ENCODE data around the gene WFDC9. TPM values are rescaled to one million over a fixed set of nuclear protein-coding genes. Genes with fewer than 3 reads are reported as not detected.
A peak's percentile ranks its signal among the peaks of the same experiment; 100 is the strongest.

WFDC9 gene
- total and polyA plus RNA-seq, 2 of the 8 experiments (the other 6 are each of a cell fraction or from before 2014, with no cell fraction given): not detected

DNA sequence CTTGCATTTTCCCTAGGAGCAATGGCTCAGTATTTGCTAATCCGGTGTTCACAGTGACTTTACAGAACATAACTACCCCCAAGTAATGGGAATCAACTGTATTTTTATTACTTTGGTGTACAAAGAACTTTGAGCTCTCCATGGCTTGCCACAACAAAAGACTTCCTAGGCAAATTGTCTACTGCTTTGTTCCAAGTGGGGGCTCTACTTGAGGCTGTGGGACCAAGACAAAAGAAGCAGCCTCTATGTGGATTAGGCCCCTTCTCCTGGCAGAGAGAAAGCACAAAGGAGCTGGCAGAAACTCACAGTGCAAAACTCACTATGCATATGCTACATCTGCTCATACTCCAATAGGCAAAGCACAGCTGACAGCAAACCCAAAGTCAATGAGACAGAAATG lies 52.9 kb downstream of the WFDC9 start:
- Histone ChIP-seq H3K9ac (replicated peaks in 1 of 4; ENCODE audit: extremely low read depth in 1 of 4, low read depth in 3 of 4, low read length in 3 of 4) (no peak overlapping the region), H2BK15ac (ENCODE audit: low read length) (peak overlapping the region; percentile 19; the same call in 1 of the 2 replicates), H2AK5ac (ENCODE audit: low read depth, low read length) (no peak overlapping the region), H3K79me1 (ENCODE audit: low read depth, low read length) (no peaks in the 10 kb centered on the region), H2BK120ac (replicated peaks; ENCODE audit: low read depth, low read length) (no peak overlapping the region), H3K14ac (ENCODE audit: insufficient read length) (no peak overlapping the region), H3K27ac (ENCODE audit: low read depth, low read length) (no peak overlapping the region), H2BK12ac (ENCODE audit: low read depth, low read length) (peak overlapping the region; percentile 30; the same call in 1 of the 2 replicates), H3K4me2 (ENCODE audit: insufficient read depth in 1 of 2, low read depth in 2 of 2, low read length in 2 of 2) (no peak overlapping the region; a peak in 1 of 4 replicates), H3K4me3 (ENCODE audit: extremely low read depth in 1 of 4, insufficient read depth in 2 of 4, low read depth in 3 of 4, low read length in 4 of 4) (no peak overlapping the region), H2BK20ac (ENCODE audit: low read length) (no peak overlapping the region; the same call in 1 of the 2 replicates), H4K20me1 (replicated peaks in 1 of 2; ENCODE audit: control insufficient read depth in 1 of 2, insufficient read depth in 2 of 2, low read length in 2 of 2) (no peaks in the 10 kb centered on the region), H4K91ac (replicated peaks; ENCODE audit: insufficient read length, low read length) (no peak overlapping the region), H3K4me1 (replicated peaks in 1 of 4; ENCODE audit: control insufficient read depth in 3 of 4, insufficient read depth in 4 of 4, low read length in 3 of 4) (peaks cover under 1 to 8% (median 4%) of the 10 kb centered on the region in 4 experiments; a peak in 6 of 7 replicates), H2BK5ac (ENCODE audit: low read depth, low read length) (no peak overlapping the region), H4K5ac (ENCODE audit: insufficient read length, low read depth, low read length) (no peak overlapping the region), H3K79me2 (ENCODE audit: control insufficient read depth in 1 of 2, insufficient read depth in 2 of 2, low read length in 2 of 2) (no peaks in the 10 kb centered on the region), H3K23me2 (ENCODE audit: low read depth, low read length) (no peaks in the 10 kb centered on the region), H3K4ac (replicated peaks; ENCODE audit: insufficient read length, low read depth, low read length) (no peak overlapping the region), H3K23ac (ENCODE audit: insufficient read length) (no peak overlapping the region), H3K9me3 (ENCODE audit: insufficient read depth in 2 of 2, low read depth in 1 of 2, low read length in 1 of 2) (no peaks in the 10 kb centered on the region), H3K36me3 (ENCODE audit: control insufficient read depth in 2 of 4, insufficient read depth in 4 of 4, low read length in 3 of 4) (no peaks in the 10 kb centered on the region), H3K56ac (replicated peaks; ENCODE audit: insufficient read length, low read depth, low read length) (no peak overlapping the region), H4K8ac (ENCODE audit: extremely low read depth, insufficient read depth, low read length) (no peak overlapping the region), H2AFZ (ENCODE audit: low read length) (no peak overlapping the region), H3K27me3 (replicated peaks in 1 of 4; ENCODE audit: control insufficient read depth in 3 of 4, extremely low read depth in 1 of 4, insufficient read depth in 3 of 4, low read length in 3 of 4) (no peaks in the 10 kb centered on the region), H3K18ac (ENCODE audit: extremely low read depth, low read length) (no peak overlapping the region)
- 96% methylated on average over 1 of the region's 1 CpG; no CpG with 5 or more reads in 1 of the 2 experiments for WGBS, 2 experiments (ENCODE audit: extremely low coverage in 1 of 2, insufficient coverage in 1 of 2, insufficient read length in 1 of 2, insufficient replicate concordance in 2 of 2, low coverage in 1 of 2, low lambda C conversion rate in 2 of 2, missing lambda C conversion rate in 1 of 2)
- DNase-seq (ENCODE audit: low read depth in 1 of 2, low spot score in 2 of 2) (no peak), FAIRE-seq (peak; percentile 32)
- ChIA-PET CTCF (ENCODE audit: partially characterized antibody) (interaction anchor here (1.1 to 5.2 kb wide), 2 partner anchors 193 to 287 kb away, joined by 3 to 30 read pairs; no protein-coding TSS in a partner anchor), POLR2A (ENCODE audit: partially characterized antibody) (interaction anchor here (0.6 kb wide), 1 partner anchor 174 kb away, joined by 3 read pairs; no protein-coding TSS in a partner anchor)
- TF ChIP-seq KDM1A (IDR thresholded peaks at IDR 0.05; ENCODE audit: borderline replicate concordance, low read length) (no peak), KDM5A (IDR thresholded peaks at IDR 0.05; ENCODE audit: low read length) (no peak), EGR1 (IDR thresholded peaks at IDR 0.05; ENCODE audit: borderline replicate concordance, low read depth, low read length) (no peak), BRCA1 (IDR thresholded peaks at IDR 0.05; ENCODE audit: low read depth, low read length) (no peak), ASH2L (IDR thresholded peaks at IDR 0.05; ENCODE audit: low read length) (no peak), ZNF274 (IDR thresholded peaks at IDR 0.05; ENCODE audit: borderline replicate concordance, extremely low read depth, low read length) (no peak), MAFK (IDR thresholded peaks at IDR 0.05; ENCODE audit: low read depth, low read length) (no peak), TEAD4 (IDR thresholded peaks at IDR 0.05; ENCODE audit: low read depth, low read length) (no peak), RAD21 (IDR thresholded peaks at IDR 0.05 in 1 of 2, conservative IDR thresholded peaks at IDR 0.05 in 1 of 2; ENCODE audit: low read depth in 2 of 2, low read length in 2 of 2) (no peak), TBP (IDR thresholded peaks at IDR 0.05; ENCODE audit: low read depth, low read length) (no peak), HDAC6 (IDR thresholded peaks at IDR 0.05; ENCODE audit: low read depth, low read length) (no peak), SIX5 (IDR thresholded peaks at IDR 0.05; ENCODE audit: low read depth, low read length) (no peak), TCF12 (IDR thresholded peaks at IDR 0.05; ENCODE audit: low read depth, low read length) (no peak)
